Measurements from ENCODE around the gene ACBD5.

DNA sequence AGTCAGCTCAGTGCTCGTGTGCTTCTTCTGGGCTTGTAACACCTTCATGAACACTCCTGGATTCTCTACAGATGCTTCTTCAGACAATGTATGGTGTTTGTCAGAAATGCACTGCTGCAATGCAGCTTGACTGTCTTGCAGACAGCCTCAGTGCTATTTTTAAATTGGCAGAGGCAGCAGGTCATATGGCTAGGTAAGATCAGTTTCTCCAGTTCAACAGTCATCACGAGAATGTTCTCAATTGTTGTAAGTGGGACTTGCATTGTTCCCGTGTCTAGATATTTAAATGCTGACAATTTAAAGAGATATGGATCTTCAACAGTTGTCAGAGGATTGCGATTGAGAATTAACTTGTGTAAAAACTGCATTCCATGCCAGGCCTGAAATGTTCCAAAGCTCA, 7.6 kb upstream of the ACBD5 start:
- no peak for TF ChIP-seq GATA2 (IDR thresholded peaks at IDR 0.05; ENCODE audit: low read depth, low read length)
- TF ChIP-seq GATA3 (IDR thresholded peaks at IDR 0.05; ENCODE audit: low read depth, low read length), result no peak

All from SH-SY5Y (cell line).